Transverse colon (tissue), 4 donors: ENCODE data around the gene ZNF423. TPM values are rescaled to one million over a fixed set of nuclear protein-coding genes. Genes with fewer than 3 reads are reported as not detected.
A peak's percentile ranks its signal among the peaks of the same experiment; 100 is the strongest.

Experiments
- DNase-seq: peaks from one replicate; pipeline ENCODE4 v3.0.0-alpha.2; 2019
- H3K27ac ChIP-seq, 4 donors: fragments of 200-600 bp; sonication (generic); 2 replicates each; pipeline ENCODE4 v1.5.1; 2016 to 2018; ENCODE audit warnings: inconsistent platforms in 4 of 4
- H3K27me3 ChIP-seq: fragments of 200-600 bp; sonication (generic); 2 replicates; pipeline ENCODE4 v1.5.1; 2017; ENCODE audit warnings: inconsistent platforms
- H3K36me3 ChIP-seq, 4 donors: fragments of 200-600 bp; sonication (generic); 2 replicates each; pipeline ENCODE4 v1.5.1; 2017 to 2019; ENCODE audit warnings: inconsistent platforms in 4 of 4
- H3K4me1 ChIP-seq, 4 donors: fragments of 200-600 bp; sonication (generic); 2 replicates each; pipeline ENCODE4 v1.5.1; 2017 to 2020; ENCODE audit warnings: inconsistent platforms in 4 of 4
- H3K4me3 ChIP-seq, 4 donors: fragments of 200-600 bp; sonication (generic); 1 replicate in 1 of 4; 2 replicates in 3 of 4; pipeline versions ENCODE4 v1.5.1 to v1.6.1; 2017 to 2019; ENCODE audit warnings: inconsistent platforms in 4 of 4
- H3K9me3 ChIP-seq, 2 donors: fragments of 200-600 bp; sonication (generic); 2 replicates each; pipeline ENCODE4 v1.5.1; 2017 to 2019; ENCODE audit warnings: inconsistent platforms in 2 of 2
- EP300 ChIP-seq: sonication (generic); formaldehyde crosslinking; IDR thresholded peaks from one replicate; pipeline ENCODE4 v1.6.1; 2017; ENCODE audit warnings: antibody characterized with exemption, low read depth
- POLR2A ChIP-seq: fragments of 450-650 bp; IDR thresholded peaks from one replicate; pipeline ENCODE4 v1.6.1; 2016; ENCODE audit warnings: antibody characterized with exemption, mild to moderate bottlenecking, moderate library complexity
- POLR2AphosphoS5 ChIP-seq, 3 donors: sonication (generic); formaldehyde crosslinking; IDR thresholded peaks; one replicate each; pipeline ENCODE4 v1.6.1; 2016; ENCODE audit warnings: antibody characterized with exemption in 3 of 3
- WGBS, 2 donors: methylation state at CpG; one replicate each; pipeline ENCODE4 v1.1.5; 2018; ENCODE audit warnings: low coverage in 1 of 2; 5-methylcytosine and 5-hydroxymethylcytosine counted together
- in situ Hi-C, 4 donors: fragments of 200-750 bp; cut with MboI; loops; one replicate each; pipeline versions ENCODE4 v1.15.0 to v1.15.1; 2017; ENCODE audit warnings: low sequenced_read_pairs in 3 of 4, low pct_ligation_motif_present in 1 of 4, low pct_unique_long_range_greater_than_20kb in 1 of 4
- intact Hi-C: fragments of 100-400 bp; cut with DNase I; formaldehyde crosslinking; loops from one replicate; pipeline ENCODE4 v1.15.1; 2023; ENCODE audit warnings: low total_unique reads
- total RNA-seq, 4 donors: library from RNA; depleted of rRNA; stranded (reverse); fragments of >200 nt; gene quantifications; one replicate each; pipeline ENCODE4 v1.1.0, GENCODE V29; 2016
- TF ChIP-seq, protein P1 (sequence below), 5 experiments: fragments of 200-600 bp in 3 of 5; fragments of 450-650 bp in 2 of 5; sonication (generic) in 3 of 5; IDR thresholded peaks; 1 replicate in 2 of 5; 2 replicates in 3 of 5; pipeline ENCODE4 v1.5.1; 2016 to 2017; ENCODE audit warnings: antibody characterized with exemption in 5 of 5, inconsistent platforms in 3 of 5, mild to moderate bottlenecking in 2 of 5, moderate library complexity in 1 of 5

ZNF423 gene
- total RNA-seq, 4 donors from 2014 or later = 4.9 to 13.1 (median 7.2) TPM

- Histone ChIP-seq H3K36me3 (no peaks in the 10 kb centered on the region), H3K9me3 (no peaks in the 10 kb centered on the region), H3K27ac (no peak overlapping the region), H3K4me3 (no peak overlapping the region), H3K4me1 (peaks cover 0 to 19% (median 7%) of the 10 kb centered on the region in 4 donors), H3K27me3 (no peaks in the 10 kb centered on the region)
- no peak for TF ChIP-seq POLR2A
- 53% methylated on average over 2 of the region's 2 CpGs; no CpG with 5 or more reads in 1 of the 2 donors for WGBS, 2 donors
- in situ Hi-C loops = loop anchor here in 1 of 4 donors (25.0 kb wide), 1 partner anchor 182 kb away; no protein-coding TSS in a partner anchor
- no peak for DNase-seq
- intact Hi-C loops = no loop called here
Observed at GRCh38 chr16:49594153-49594552, 261.8 kb downstream of the ZNF423 start.

DNA sequence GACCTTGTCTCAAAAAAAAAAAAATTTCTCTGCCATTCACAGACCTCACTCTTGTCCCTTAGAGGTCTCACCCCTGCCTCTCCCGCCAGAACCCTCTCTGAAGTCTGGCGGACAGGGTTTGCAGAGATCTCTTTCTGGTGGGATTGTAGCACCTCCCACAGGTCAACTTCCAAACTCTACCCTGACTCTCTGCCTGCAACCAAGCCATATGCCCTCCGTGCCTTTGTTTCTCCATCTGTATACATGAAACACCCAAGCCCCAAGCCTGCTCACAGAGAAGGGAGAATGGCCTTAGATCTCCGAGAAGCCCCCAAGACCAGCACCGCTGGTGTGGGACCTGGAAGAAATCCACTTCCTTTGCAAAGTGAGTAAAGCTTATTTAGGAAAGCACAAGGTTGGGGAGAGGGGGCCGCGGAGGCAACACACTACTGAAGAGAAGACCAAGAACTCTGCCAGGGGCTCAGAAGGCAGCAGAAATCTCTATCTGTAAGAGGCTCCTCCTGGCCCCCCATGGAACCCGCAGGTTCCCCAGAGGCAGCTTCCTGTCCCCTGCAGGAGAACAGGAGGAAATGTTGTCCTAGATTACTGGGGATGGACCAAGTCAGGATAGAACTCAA lies 262.4 kb downstream of the ZNF423 start:
- intact Hi-C loops = loop anchor here (2.0 kb wide), 1 partner anchor 185 kb away; no protein-coding TSS in a partner anchor
- H3K4me1 ChIP-seq = peaks cover 0 to 19% (median 7%) of the 10 kb centered on the region in 4 donors
- WGBS, 2 donors = 80 to 81% methylated on average over 1 to 8 of the region's 8 CpGs
- no peak overlapping the region for H3K27ac ChIP-seq
- H3K9me3 ChIP-seq = no peaks in the 10 kb centered on the region
- no peaks in the 10 kb centered on the region for H3K27me3 ChIP-seq
- TF ChIP-seq POLR2A = no peak
- no peak for TF ChIP-seq EP300
- TF ChIP-seq, protein P1, sequence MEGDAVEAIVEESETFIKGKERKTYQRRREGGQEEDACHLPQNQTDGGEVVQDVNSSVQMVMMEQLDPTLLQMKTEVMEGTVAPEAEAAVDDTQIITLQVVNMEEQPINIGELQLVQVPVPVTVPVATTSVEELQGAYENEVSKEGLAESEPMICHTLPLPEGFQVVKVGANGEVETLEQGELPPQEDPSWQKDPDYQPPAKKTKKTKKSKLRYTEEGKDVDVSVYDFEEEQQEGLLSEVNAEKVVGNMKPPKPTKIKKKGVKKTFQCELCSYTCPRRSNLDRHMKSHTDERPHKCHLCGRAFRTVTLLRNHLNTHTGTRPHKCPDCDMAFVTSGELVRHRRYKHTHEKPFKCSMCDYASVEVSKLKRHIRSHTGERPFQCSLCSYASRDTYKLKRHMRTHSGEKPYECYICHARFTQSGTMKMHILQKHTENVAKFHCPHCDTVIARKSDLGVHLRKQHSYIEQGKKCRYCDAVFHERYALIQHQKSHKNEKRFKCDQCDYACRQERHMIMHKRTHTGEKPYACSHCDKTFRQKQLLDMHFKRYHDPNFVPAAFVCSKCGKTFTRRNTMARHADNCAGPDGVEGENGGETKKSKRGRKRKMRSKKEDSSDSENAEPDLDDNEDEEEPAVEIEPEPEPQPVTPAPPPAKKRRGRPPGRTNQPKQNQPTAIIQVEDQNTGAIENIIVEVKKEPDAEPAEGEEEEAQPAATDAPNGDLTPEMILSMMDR (IDR thresholded peaks at IDR 0.05) = no peak
- no peak overlapping the region for H3K4me3 ChIP-seq
- in situ Hi-C loops = loop anchor here in 1 of 4 donors (25.0 kb wide), 1 partner anchor 181 kb away; no protein-coding TSS in a partner anchor
- no peaks in the 10 kb centered on the region for H3K36me3 ChIP-seq
- DNase-seq = no peak

- no peak for TF ChIP-seq POLR2AphosphoS5 (IDR thresholded peaks at IDR 0.05)
- no peak for TF ChIP-seq POLR2A
- no peak for TF ChIP-seq EP300
- TF ChIP-seq, protein P1 (IDR thresholded peaks at IDR 0.05) = peak; percentile 61 to 70 (median 66)
- H3K9me3 ChIP-seq = no peaks in the 10 kb centered on the region
- peak; percentile 25 for DNase-seq
- WGBS, 2 donors = 61 to 63% methylated on average over 6 to 13 of the region's 13 CpGs
- intact Hi-C loops (loop anchor here (2.0 kb wide), 1 partner anchor 184 kb away; no protein-coding TSS in a partner anchor), in situ Hi-C loops (loop anchor here in 1 of 4 donors (25.0 kb wide), 1 partner anchor 180 kb away; no protein-coding TSS in a partner anchor)
- no peaks in the 10 kb centered on the region for H3K27me3 ChIP-seq
- no peak overlapping the region for H3K4me3 ChIP-seq
- no peaks in the 10 kb centered on the region for H3K36me3 ChIP-seq
- peaks cover 0 to 19% (median 7%) of the 10 kb centered on the region in 4 donors for H3K4me1 ChIP-seq
- H3K27ac ChIP-seq = no peak overlapping the region
Observed at GRCh38 chr16:49592546-49593423, 263.1 kb downstream of the ZNF423 start.

DNA sequence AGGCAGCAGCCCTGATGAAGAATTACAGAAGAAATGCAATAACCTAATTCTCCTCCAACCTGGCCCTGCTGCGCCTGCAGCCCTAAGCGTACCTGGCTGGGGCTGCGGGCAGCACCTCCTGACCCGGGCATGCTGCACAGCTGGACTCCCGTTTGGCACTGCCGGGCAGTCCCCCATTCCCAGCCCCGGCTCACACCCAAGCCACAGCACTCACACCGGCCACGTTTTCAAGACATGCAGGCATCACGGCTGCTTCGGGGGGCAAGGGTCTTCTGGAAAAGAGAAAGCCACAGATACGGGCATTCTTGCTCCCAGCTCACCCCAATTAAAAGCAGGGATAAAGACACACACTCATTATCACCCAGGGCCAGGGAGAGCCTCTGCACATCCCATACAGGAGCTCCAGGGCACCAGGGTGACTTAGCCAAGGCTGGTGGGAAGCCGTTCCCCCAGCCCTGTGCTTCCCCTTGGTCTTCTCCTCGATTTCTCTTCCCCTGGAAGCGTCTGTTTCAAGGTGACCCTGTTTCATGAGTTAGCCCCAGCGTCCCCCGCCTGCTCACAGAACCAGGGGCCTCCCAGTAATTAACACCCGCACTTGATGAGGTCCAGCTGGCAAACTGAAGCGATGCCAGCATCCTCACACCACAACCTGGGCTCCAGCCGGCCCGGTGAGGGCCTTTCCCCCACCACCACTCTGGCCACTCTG lies 265.6 kb downstream of the ZNF423 start:
- Histone ChIP-seq H3K27ac (no peak overlapping the region), H3K36me3 (no peaks in the 10 kb centered on the region), H3K9me3 (no peaks in the 10 kb centered on the region), H3K27me3 (no peaks in the 10 kb centered on the region), H3K4me1 (peaks cover 0 to 4% (median under 1%) of the 10 kb centered on the region in 4 donors), H3K4me3 (no peak overlapping the region)
- 81 to 89% methylated on average over 3 to 19 of the region's 21 CpGs for WGBS, 2 donors
- no peak for DNase-seq
- in situ Hi-C loops = loop anchor here in 1 of 4 donors (25.0 kb wide), 1 partner anchor 178 kb away; no protein-coding TSS in a partner anchor
- intact Hi-C loops = no loop called here
- TF ChIP-seq EP300 (no peak), POLR2A (no peak), POLR2AphosphoS5 (IDR thresholded peaks at IDR 0.05) (no peak)
- TF ChIP-seq, protein P1 (IDR thresholded peaks at IDR 0.05) = no peak
